Keratinocyte (primary cell): ENCODE results near the gene ST8SIA1. TPM values are rescaled to one million over a fixed set of nuclear protein-coding genes. Genes with fewer than 3 reads are reported as not detected.

Experiments used
- DNase-seq: peaks from one replicate; pipeline ENCODE4 v3.0.0-alpha.2; 2011; ENCODE audit warnings: low read depth, missing footprints, low spot score
- FAIRE-seq: peaks from 2 replicates; lab custom pipeline; 2011; peaks lifted over from hg19 to GRCh38; lab: Jason Lieb, UNC
- H2AFZ ChIP-seq: 2 replicates; pipeline ENCODE4 v1.6.0; 2012; ENCODE audit warnings: low read length, control low read depth, inconsistent platforms; ENCODE audit not compliant: control insufficient read depth
- H3K27ac ChIP-seq: 2 replicates; pipeline ENCODE4 v1.5.1; 2011; ENCODE audit warnings: low read length; ENCODE audit not compliant: control insufficient read depth, insufficient read depth
- H3K27me3 ChIP-seq: 3 replicates; pipeline ENCODE4 v1.6.0; 2011; ENCODE audit warnings: low read length; ENCODE audit not compliant: control insufficient read depth, insufficient read depth; ENCODE audit errors: extremely low read depth
- H3K36me3 ChIP-seq, 2 experiments: 2 replicates in 1 of 2; 3 replicates in 1 of 2; pipeline ENCODE4 v1.5.1; 2011; ENCODE audit warnings: low read length in 2 of 2, mild to moderate bottlenecking in 1 of 2; ENCODE audit not compliant: control insufficient read depth in 2 of 2, insufficient read depth in 2 of 2; ENCODE audit errors: extremely low read depth in 1 of 2
- H3K4me1 ChIP-seq: 3 replicates; pipeline ENCODE4 v1.5.1; 2011; ENCODE audit warnings: low read length; ENCODE audit not compliant: control insufficient read depth, insufficient read depth; ENCODE audit errors: extremely low read depth
- H3K4me2 ChIP-seq: 3 replicates; pipeline ENCODE4 v1.6.0; 2011; ENCODE audit warnings: low read depth, low read length; ENCODE audit not compliant: control insufficient read depth, insufficient read depth; ENCODE audit errors: extremely low read depth
- H3K4me3 ChIP-seq, 3 experiments: fragments of 200-600 bp in 1 of 3; sonication (generic) in 1 of 3; 2 replicates in 2 of 3; 3 replicates in 1 of 3; pipeline ENCODE4 v1.5.1; 2011 to 2016; ENCODE audit warnings: low read length in 3 of 3, mild to moderate bottlenecking in 3 of 3, control low read depth in 2 of 3, inconsistent platforms in 1 of 3, low read depth in 1 of 3, mixed read lengths in 1 of 3, mixed run types in 1 of 3, moderate library complexity in 1 of 3; ENCODE audit not compliant: control insufficient read depth in 2 of 3, insufficient read depth in 2 of 3; ENCODE audit errors: extremely low read depth in 1 of 3
- H3K79me2 ChIP-seq: 2 replicates; pipeline ENCODE4 v1.6.0; 2012; ENCODE audit warnings: low read length; ENCODE audit not compliant: control insufficient read depth, insufficient read depth
- H3K9ac ChIP-seq: 3 replicates; pipeline ENCODE4 v1.6.0; 2011; ENCODE audit warnings: low read length; ENCODE audit not compliant: control insufficient read depth, insufficient read depth; ENCODE audit errors: extremely low read depth
- H3K9me1 ChIP-seq: 3 replicates; pipeline ENCODE4 v1.6.0; 2011; ENCODE audit warnings: low read length; ENCODE audit not compliant: control insufficient read depth, insufficient read depth; ENCODE audit errors: extremely low read depth
- H3K9me3 ChIP-seq: 2 replicates; pipeline ENCODE4 v1.5.1; 2012; ENCODE audit warnings: low read depth, low read length; ENCODE audit not compliant: control insufficient read depth
- H4K20me1 ChIP-seq: 3 replicates; pipeline ENCODE4 v1.6.0; 2011; ENCODE audit warnings: low read length; ENCODE audit not compliant: control insufficient read depth, insufficient read depth; ENCODE audit errors: extremely low read depth
- CTCF ChIP-seq, 3 experiments: IDR thresholded peaks in 1 of 3; conservative IDR thresholded peaks in 1 of 3; optimal IDR thresholded peaks in 1 of 3; 2 replicates in 2 of 3; 3 replicates in 1 of 3; pipeline versions ENCODE3 to v1.5.1; 2011; ENCODE audit warnings: low read length in 3 of 3, mild to moderate bottlenecking in 3 of 3, moderate library complexity in 2 of 3, control low read depth in 1 of 3, inconsistent platforms in 1 of 3; ENCODE audit not compliant: insufficient read depth in 2 of 3; ENCODE audit errors: extremely low read depth in 1 of 3
- EZH2 ChIP-seq: IDR thresholded peaks from one replicate; pipeline ENCODE4 v1.6.1; 2012; ENCODE audit warnings: inconsistent platforms, mild to moderate bottlenecking, low read length, moderate library complexity
- dilution Hi-C: fragments of 300-500 bp; cut with MboI; formaldehyde crosslinking; loops from one replicate; pipeline ENCODE4 v1.7.0; 2020; ENCODE audit warnings: low sequenced_read_pairs; ENCODE audit not compliant: extremely low pct_ligation_motif_present
- polyA plus RNA-seq, 5 experiments: library from polyadenylated mRNA; depleted of rRNA in 3 of 5; stranded (reverse) in 3 of 5; stranded (forward) in 1 of 5; unstranded in 1 of 5; fragments of >200 nt; gene quantifications; 1 replicate in 1 of 5; 2 replicates in 3 of 5; 3 replicates in 1 of 5; pipeline versions ENCODE4 v1.2.1 to v1.2.3, GENCODE V29; 2011 to 2012; ENCODE audit warnings: missing spikeins in 2 of 5, low read depth in 1 of 5, low replicate concordance in 1 of 5

The ST8SIA1 gene
- polyA plus RNA-seq, 1 donor (not counting 4 experiments of a cell fraction or from before 2014, with no cell fraction given): 0.50 TPM

GRCh38 chr12:22201101-22201500 lies 133.4 kb downstream of the ST8SIA1 start:
- FAIRE-seq (peak; percentile 20), DNase-seq (no peak)
- no peaks in the 10 kb centered on the region for H3K79me2 ChIP-seq

GRCh38 chr12:22196236-22196635 lies 138.3 kb downstream of the ST8SIA1 start:
- no peaks in the 10 kb centered on the region for H3K9me1 ChIP-seq

More at GRCh38 chr12:22201101-22201500, 133.4 kb downstream of the ST8SIA1 start:
- H3K9ac ChIP-seq: no peak overlapping the region
- no peaks in the 10 kb centered on the region for H4K20me1 ChIP-seq
- H3K4me1 ChIP-seq: peaks cover 5% of the 10 kb centered on the region
- no peaks in the 10 kb centered on the region for H3K36me3 ChIP-seq
- no peak overlapping the region for H3K27ac ChIP-seq
- dilution Hi-C loops: no loop called here
- no peak overlapping the region for H2AFZ ChIP-seq
- H3K27me3 ChIP-seq: no peaks in the 10 kb centered on the region
- no peak overlapping the region for H3K4me3 ChIP-seq
- H3K9me1 ChIP-seq: no peaks in the 10 kb centered on the region
- H3K9me3 ChIP-seq: no peaks in the 10 kb centered on the region
- no peak overlapping the region for H3K4me2 ChIP-seq
- TF ChIP-seq EZH2 (no peak), CTCF (optimal IDR thresholded peaks at IDR 0.05 in 1 of 3, IDR thresholded peaks at IDR 0.05 in 1 of 3, conservative IDR thresholded peaks at IDR 0.05 in 1 of 3; ENCODE audit: extremely low read depth in 1 of 3, insufficient read depth in 2 of 3, low read length in 3 of 3) (no peak)

More at GRCh38 chr12:22196236-22196635, 138.3 kb downstream of the ST8SIA1 start:
- Histone ChIP-seq H3K27me3 (no peaks in the 10 kb centered on the region), H3K4me3 (no peak overlapping the region), H4K20me1 (no peaks in the 10 kb centered on the region), H3K9me3 (no peaks in the 10 kb centered on the region), H2AFZ (no peak overlapping the region), H3K27ac (no peak overlapping the region), H3K36me3 (no peaks in the 10 kb centered on the region), H3K79me2 (no peaks in the 10 kb centered on the region), H3K4me1 (no peaks in the 10 kb centered on the region), H3K4me2 (no peak overlapping the region), H3K9ac (no peak overlapping the region)
- TF ChIP-seq CTCF (optimal IDR thresholded peaks at IDR 0.05 in 1 of 3, IDR thresholded peaks at IDR 0.05 in 1 of 3, conservative IDR thresholded peaks at IDR 0.05 in 1 of 3; ENCODE audit: extremely low read depth in 1 of 3, insufficient read depth in 2 of 3, low read length in 3 of 3): no peak
- TF ChIP-seq EZH2: no peak
- DNase-seq (no peak), FAIRE-seq (no peak)
- dilution Hi-C loops: no loop called here
